HUES6 (cell line): ENCODE results near the gene NOXA1.
A peak's percentile ranks its signal among the peaks of the same experiment; 100 is the strongest.
"Not testable (repeated sequence)": the region's sequence is repeated elsewhere in the genome, so short reads cannot be mapped to it uniquely, and the experiment has no call there.

Source experiments
- H3K27ac ChIP-seq: 2 replicates; pipeline ENCODE4 v1.7.0; 2013; ENCODE audit warnings: low read depth, mild to moderate bottlenecking, low read length, inconsistent platforms
- H3K27me3 ChIP-seq: 2 replicates; pipeline ENCODE4 v1.6.1; 2013; ENCODE audit warnings: low read length; ENCODE audit not compliant: control insufficient read depth, insufficient read depth
- H3K36me3 ChIP-seq: 2 replicates; pipeline ENCODE4 v1.6.1; 2013; ENCODE audit warnings: low read length; ENCODE audit not compliant: control insufficient read depth, insufficient read depth
- H3K4me1 ChIP-seq: 2 replicates; pipeline ENCODE4 v1.6.1; 2013; ENCODE audit warnings: low read length; ENCODE audit not compliant: control insufficient read depth, insufficient read depth
- H3K4me3 ChIP-seq: 2 replicates; pipeline ENCODE4 v1.5.1; 2013; ENCODE audit warnings: low read depth, low read length
- H3K9ac ChIP-seq: one replicate; pipeline ENCODE4 v1.6.1; 2013; ENCODE audit warnings: mild to moderate bottlenecking, low read length
- H3K9me3 ChIP-seq: 2 replicates; pipeline ENCODE4 v1.6.1; 2013; ENCODE audit warnings: low read depth, low read length; ENCODE audit not compliant: control insufficient read depth, insufficient read depth

The NOXA1 gene, protein sequence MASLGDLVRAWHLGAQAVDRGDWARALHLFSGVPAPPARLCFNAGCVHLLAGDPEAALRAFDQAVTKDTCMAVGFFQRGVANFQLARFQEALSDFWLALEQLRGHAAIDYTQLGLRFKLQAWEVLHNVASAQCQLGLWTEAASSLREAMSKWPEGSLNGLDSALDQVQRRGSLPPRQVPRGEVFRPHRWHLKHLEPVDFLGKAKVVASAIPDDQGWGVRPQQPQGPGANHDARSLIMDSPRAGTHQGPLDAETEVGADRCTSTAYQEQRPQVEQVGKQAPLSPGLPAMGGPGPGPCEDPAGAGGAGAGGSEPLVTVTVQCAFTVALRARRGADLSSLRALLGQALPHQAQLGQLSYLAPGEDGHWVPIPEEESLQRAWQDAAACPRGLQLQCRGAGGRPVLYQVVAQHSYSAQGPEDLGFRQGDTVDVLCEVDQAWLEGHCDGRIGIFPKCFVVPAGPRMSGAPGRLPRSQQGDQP

DNA sequence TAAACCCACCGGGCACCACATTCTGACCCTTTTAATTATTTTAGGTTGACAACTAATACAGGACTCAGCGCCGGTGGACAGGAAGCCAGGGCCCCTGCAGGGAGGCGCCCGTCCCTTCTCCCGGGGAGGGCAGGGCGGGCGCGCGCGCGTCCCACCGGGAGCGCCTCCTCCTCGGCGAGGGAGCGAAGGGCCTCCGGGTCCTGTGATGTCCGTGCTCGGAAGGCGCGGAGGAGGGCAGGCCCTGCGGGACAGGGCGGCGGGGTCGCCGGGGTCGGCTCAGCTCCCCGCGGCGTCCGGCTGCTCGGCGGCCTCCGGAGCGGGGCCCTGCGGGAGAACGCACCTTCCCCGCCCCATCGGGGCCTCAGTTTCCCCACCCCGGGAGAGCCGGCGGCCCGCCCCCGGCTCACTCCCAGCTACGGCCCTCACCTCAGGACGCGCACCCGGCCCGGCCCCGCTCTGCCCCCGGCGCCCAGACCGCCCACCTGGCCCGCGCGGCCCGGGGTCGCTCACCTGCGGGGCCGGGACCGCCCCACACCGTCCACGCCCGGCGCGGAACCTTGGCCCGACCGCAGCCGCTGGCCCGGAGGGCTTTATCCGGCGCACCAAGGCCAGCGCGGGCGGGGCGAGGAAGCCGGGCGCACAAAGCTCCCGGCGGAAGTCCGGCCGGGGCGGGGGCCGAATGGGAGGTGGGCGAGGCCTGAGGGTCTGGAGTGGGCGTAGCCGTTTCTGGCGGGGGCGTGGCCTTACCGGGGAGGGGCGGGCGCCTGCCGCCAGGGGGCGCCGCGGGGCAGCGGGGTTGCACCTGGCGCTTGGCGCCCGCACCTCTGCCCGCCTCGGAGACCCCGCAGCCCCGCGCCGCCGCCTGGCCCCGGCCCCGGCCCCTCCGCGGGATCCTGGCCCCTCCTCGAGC, at the start of gene NOXA1, which contains the start of gene EXD3:
TSS of gene NOXA1 (plus strand) at position 790 of the 910 bp plus-strand sequence. CDS start 137 bp downstream, outside the sequence.
TSS of gene EXD3 (minus strand) at position 559 of the 910 bp plus-strand sequence. CDS start 27,805 bp downstream, outside the sequence.
- Histone ChIP-seq H3K9me3 (no peaks in the 10 kb centered on the region), H3K4me1 (no peaks in the 10 kb centered on the region), H3K27me3 (peaks cover 17% of the 10 kb centered on the region), H3K9ac (peak within 1 kb of the TSS; percentile 52), H3K27ac (peak within 1 kb of the TSS; percentile 56; the same call in 1 of the 2 replicates), H3K36me3 (no peaks in the 10 kb centered on the region), H3K4me3 (peak within 1 kb of the TSS; percentile 91)

DNA sequence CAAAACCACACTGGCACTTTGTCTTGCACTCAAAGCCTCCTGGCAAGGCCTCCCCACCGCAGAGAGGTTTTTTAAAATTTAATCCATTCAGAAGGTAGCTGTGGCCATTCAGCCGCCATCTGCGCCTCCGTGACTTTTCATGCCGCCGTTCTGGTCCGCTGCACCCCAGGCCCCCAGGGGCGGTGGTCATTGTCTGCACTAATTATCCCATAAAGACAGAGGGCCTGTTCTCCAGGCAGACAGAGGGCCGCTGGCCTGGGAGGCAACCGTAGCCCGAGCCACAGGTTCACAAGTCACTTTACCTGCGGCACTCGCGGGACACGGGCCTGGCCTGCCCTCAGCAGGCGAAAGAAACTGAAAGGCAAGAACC, 49.6 kb upstream of the NOXA1 start:
- H3K4me3 ChIP-seq = no peak overlapping the region
- H3K9ac ChIP-seq = no peak overlapping the region
- H3K27me3 ChIP-seq = no peaks in the 10 kb centered on the region; the same call in 1 of the 2 replicates
- no peak overlapping the region for H3K27ac ChIP-seq
- H3K36me3 ChIP-seq = no peaks in the 10 kb centered on the region
- peaks cover 5% of the 10 kb centered on the region; the same call in 1 of the 2 replicates for H3K9me3 ChIP-seq
- no peaks in the 10 kb centered on the region for H3K4me1 ChIP-seq

DNA sequence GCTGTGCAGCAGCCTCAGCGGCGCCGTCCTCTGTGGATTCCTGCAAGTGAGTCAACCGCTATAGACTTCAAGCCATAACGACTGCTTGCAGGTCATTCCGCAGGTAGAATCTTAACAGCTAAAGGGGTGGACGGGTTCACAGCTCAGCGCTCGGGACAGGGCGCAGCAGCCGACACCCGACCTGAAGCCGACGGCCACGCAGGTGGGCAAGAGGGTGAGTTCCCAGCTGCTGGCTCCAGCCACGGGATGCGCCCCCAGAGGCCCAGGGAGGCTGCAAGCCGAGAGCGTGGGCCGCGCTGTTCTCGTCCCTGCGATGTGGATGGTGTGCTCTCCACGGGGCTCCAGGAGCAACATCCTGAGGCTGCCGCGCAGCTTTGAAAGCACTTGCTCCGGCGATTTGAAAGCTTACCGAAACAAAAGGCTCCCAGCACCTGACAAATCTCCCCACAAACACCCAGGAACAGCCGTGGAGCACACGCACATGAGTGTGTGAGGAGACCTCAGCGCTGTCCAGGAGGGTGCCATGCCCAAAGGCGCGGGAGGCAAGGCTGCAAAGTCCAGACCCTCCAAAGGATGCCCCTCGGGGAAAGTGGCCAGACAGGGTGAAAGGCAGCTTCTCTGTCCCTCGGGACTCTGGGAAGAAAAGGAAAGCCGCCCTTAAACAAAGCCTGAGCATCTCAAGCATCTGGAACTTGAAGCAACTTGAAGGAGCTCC, 48.9 kb upstream of the NOXA1 start:
- Histone ChIP-seq H3K27me3 (no peaks in the 10 kb centered on the region; the same call in 1 of the 2 replicates), H3K4me1 (no peaks in the 10 kb centered on the region), H3K36me3 (no peaks in the 10 kb centered on the region), H3K27ac (no peak overlapping the region), H3K4me3 (no peak overlapping the region), H3K9ac (no peak overlapping the region), H3K9me3 (peaks cover 5% of the 10 kb centered on the region; the same call in 1 of the 2 replicates)

DNA sequence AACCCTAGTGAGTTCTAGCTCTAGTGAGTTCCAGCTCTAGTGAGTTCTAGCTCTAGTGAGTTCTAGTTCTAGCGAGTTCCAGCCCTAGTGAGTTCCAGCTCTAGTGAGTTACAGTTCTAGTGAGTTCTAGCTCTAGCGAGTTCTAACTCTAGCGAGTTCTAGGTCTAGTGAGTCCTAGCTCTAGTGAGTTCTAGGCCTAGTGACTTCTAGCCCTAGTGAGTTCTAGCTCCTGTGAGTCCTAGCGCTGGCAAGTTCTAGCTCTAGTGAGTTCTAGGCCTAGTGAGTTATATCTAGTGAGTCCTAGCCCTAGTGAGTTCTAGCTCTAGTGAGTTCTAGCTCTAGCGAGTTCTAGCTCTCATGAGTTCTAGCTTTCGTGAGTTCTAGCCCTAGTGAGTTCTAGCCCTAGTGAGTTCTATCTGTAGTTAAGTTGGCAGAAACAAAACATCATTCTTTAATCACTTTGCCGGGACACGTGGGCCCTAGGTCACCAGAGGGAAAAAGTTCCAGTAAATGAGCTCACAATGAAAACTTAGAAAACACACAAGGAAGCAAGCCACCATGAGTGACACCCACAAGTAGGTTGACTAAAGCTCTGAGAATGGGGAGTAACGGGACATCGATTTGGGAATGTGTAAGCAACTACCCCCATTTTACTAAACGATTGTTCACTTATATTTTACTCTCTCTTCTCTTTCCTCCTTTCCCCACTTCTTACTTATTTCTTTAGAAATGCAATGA, 47.7 kb upstream of the NOXA1 start:
- Histone ChIP-seq H3K36me3 (no peaks in the 10 kb centered on the region), H3K27me3 (no peaks in the 10 kb centered on the region; the same call in 1 of the 2 replicates), H3K9me3 (peaks cover 5% of the 10 kb centered on the region; the same call in 1 of the 2 replicates), H3K4me1 (no peaks in the 10 kb centered on the region), H3K9ac (no peak overlapping the region), H3K27ac (no peak overlapping the region), H3K4me3 (no peak overlapping the region)

DNA sequence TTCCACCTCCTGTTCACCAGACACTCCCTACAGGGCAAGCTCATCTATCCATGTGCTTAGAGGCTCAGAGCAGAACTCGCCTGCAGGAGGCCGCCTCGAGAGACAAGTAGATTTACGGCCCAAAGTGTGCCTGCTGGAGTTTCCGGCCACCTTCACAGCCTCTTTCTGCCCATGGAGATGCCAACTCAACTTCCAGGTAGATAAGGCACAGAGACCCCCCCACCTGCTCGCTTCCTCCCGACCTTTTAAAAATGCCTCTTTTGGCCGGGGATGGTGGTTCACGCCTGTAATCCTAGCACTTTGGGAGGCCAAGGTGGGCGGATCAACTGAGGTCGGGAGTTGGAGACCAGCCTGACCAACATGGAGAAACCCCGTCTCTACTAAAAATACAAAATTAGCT, 46.8 kb upstream of the NOXA1 start:
- no peaks in the 10 kb centered on the region; the same call in 1 of the 2 replicates for H3K27me3 ChIP-seq
- no peak overlapping the region for H3K9ac ChIP-seq
- no peak overlapping the region for H3K4me3 ChIP-seq
- H3K36me3 ChIP-seq = no peaks in the 10 kb centered on the region
- H3K9me3 ChIP-seq = peaks cover 5% of the 10 kb centered on the region; the same call in 1 of the 2 replicates
- no peaks in the 10 kb centered on the region for H3K4me1 ChIP-seq
- no peak overlapping the region for H3K27ac ChIP-seq

DNA sequence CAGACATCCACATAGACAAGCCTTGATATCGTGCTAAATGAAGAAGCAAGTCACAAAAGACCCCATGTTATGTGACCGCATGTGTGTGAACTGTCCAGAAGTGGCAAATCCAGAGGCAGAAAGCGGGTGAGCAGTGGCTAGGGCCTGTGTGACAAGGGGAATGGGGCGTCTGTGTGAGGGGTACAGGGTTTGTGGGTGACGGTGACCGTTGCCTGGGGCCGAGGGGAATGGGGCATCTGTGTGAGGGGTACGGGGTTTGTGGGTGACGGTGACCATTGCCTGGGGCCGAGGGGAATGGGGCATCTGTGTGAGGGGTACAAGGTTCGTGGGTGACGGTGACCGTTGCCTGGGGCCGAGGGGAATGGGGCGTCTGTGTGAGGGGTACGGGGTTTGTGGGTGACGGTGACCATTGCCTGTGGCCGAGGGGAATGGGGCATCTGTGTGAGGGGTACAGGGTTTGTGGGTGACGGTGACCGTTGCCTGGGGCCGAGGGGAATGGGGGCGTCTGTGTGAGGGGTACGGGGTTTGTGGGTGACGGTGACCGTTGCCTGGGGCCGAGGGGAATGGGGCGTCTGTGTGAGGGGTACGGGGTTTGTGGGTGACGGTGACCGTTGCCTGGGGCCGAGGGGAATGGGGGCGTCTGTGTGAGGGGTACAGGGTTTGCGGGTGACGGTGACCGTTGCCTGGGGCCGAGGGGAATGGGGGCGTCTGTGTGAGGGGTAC, 44.3 kb upstream of the NOXA1 start:
- not testable (repeated sequence) for H3K9me3 ChIP-seq, H3K27ac ChIP-seq, H3K4me1 ChIP-seq, H3K9ac ChIP-seq, H3K36me3 ChIP-seq, H3K27me3 ChIP-seq, H3K4me3 ChIP-seq

DNA sequence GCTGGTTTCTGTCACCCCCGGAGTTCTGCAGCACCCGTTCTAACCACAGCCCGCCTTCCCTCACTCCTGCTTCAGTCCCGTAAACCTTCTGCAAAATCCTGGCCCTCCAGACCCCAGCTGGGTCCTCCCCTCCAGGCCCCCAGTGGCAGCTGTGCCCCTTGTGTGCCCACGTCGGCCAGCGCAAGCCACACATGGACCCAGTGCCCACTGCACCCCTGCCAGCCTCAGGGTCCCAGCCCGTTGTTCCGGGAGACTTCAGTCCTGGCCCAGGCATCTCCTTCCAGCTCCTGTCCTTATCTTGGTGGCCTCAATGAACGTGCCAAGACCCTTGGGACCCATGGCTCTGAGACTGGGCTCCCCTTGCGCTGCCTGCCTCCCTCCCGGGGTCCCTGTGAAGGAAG, 43.4 kb upstream of the NOXA1 start:
- H3K27ac ChIP-seq = no peak overlapping the region

DNA sequence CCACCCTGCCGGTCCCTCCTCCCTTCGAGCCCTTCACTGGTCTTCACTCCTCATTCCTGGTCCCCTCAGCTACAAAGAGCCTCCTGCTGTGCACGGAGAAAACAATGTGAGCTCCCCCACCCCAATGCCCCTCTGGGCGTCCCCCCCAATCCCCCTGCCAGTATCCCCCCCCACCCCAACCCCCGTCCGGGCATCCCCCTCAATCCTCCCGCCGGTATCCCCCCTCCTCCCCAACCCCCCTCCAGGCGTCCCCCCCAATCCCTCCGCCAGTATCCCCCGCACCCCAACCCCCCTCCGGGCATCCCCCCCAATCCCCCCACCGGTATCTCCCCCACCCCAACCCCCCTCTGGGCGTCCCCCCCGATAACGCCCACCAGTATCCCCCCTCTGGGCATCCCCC, 43.0 kb upstream of the NOXA1 start:
- no peaks in the 10 kb centered on the region for H3K36me3 ChIP-seq

More for the DNA sequence above, 43.4 kb upstream of the NOXA1 start:
- Histone ChIP-seq H3K9ac (no peak overlapping the region), H3K9me3 (peaks cover 5% of the 10 kb centered on the region; the same call in 1 of the 2 replicates), H3K4me3 (no peak overlapping the region), H3K36me3 (no peaks in the 10 kb centered on the region), H3K27me3 (no peaks in the 10 kb centered on the region; the same call in 1 of the 2 replicates), H3K4me1 (peaks cover 3% of the 10 kb centered on the region; the same call in 1 of the 2 replicates)

DNA sequence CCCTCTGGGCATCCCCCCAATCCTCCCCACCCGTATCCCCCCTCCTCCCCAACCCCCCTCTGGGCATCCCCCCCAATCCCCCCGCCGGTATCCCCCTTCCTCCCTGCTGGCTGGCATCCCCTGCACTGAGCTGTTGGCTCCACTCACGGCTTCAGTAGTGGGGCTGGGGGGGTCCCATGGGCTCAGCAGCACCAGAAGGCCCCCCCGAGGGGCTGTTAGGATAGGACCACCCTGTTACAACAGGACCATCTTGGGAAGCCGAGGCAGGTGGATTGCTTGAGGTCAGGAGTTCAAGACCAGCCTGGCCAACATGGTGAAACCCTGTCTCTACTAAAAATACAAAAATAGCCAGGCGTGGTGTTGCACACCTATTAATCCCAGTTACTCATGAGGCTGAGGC, 42.6 kb upstream of the NOXA1 start:
- no peaks in the 10 kb centered on the region; the same call in 1 of the 2 replicates for H3K27me3 ChIP-seq
- H3K27ac ChIP-seq = no peak overlapping the region
- no peak overlapping the region for H3K4me3 ChIP-seq
- no peak overlapping the region for H3K9ac ChIP-seq
- H3K9me3 ChIP-seq = peaks cover under 1% of the 10 kb centered on the region; the same call in 1 of the 2 replicates
- H3K36me3 ChIP-seq = no peaks in the 10 kb centered on the region
- H3K4me1 ChIP-seq = peaks cover 3% of the 10 kb centered on the region; the same call in 1 of the 2 replicates

More for the DNA sequence above, 43.0 kb upstream of the NOXA1 start:
- Histone ChIP-seq H3K9me3 (peaks cover 5% of the 10 kb centered on the region; the same call in 1 of the 2 replicates), H3K4me1 (peaks cover 3% of the 10 kb centered on the region; the same call in 1 of the 2 replicates), H3K27me3 (no peaks in the 10 kb centered on the region; the same call in 1 of the 2 replicates), H3K27ac (no peak overlapping the region), H3K4me3 (no peak overlapping the region), H3K9ac (no peak overlapping the region)
